H9 (cell line): Measurements from ENCODE around the gene PLD1. TPM values are rescaled to one million over a fixed set of nuclear protein-coding genes. Genes with fewer than 3 reads are reported as not detected.

Experiments
- DNase-seq: peaks from one replicate; pipeline ENCODE4 v3.0.0-alpha.2; 2017
- H2AFZ ChIP-seq: one replicate; pipeline ENCODE4 v1.6.1; 2013; ENCODE audit warnings: mild to moderate bottlenecking, low read length, control low read depth, moderate library complexity
- H2AK5ac ChIP-seq: 2 replicates; pipeline ENCODE4 v1.6.1; 2013; ENCODE audit warnings: low read length, control low read depth, mixed read lengths; ENCODE audit not compliant: insufficient read length
- H2BK120ac ChIP-seq: one replicate; pipeline ENCODE4 v1.6.1; 2013; ENCODE audit warnings: low read depth, mild to moderate bottlenecking, low read length, control low read depth, inconsistent platforms; ENCODE audit not compliant: poor library complexity, severe bottlenecking
- H2BK12ac ChIP-seq: 2 replicates; pipeline ENCODE4 v1.6.1; 2013; ENCODE audit warnings: low read length, control low read depth, mixed read lengths, low read depth; ENCODE audit not compliant: insufficient read length
- H2BK15ac ChIP-seq: 2 replicates; pipeline ENCODE4 v1.6.1; 2013; ENCODE audit warnings: low read depth, low read length, control low read depth
- H2BK20ac ChIP-seq: one replicate; pipeline ENCODE4 v1.6.1; 2013; ENCODE audit warnings: low read depth, mild to moderate bottlenecking, low read length, control low read depth, inconsistent platforms; ENCODE audit not compliant: poor library complexity, severe bottlenecking
- H2BK5ac ChIP-seq: 2 replicates; pipeline ENCODE4 v1.6.1; 2013; ENCODE audit warnings: low read length, control low read depth, mixed read lengths; ENCODE audit not compliant: insufficient read length
- H3K14ac ChIP-seq: 2 replicates; pipeline ENCODE4 v1.6.1; 2013; ENCODE audit warnings: low read length, control low read depth; ENCODE audit not compliant: insufficient read depth
- H3K18ac ChIP-seq: 2 replicates; pipeline ENCODE4 v1.6.1; 2013; ENCODE audit warnings: low read depth, mild to moderate bottlenecking, mixed read lengths, low read length, control low read depth; ENCODE audit not compliant: insufficient read length
- H3K23ac ChIP-seq: 2 replicates; pipeline ENCODE4 v1.6.1; 2013; ENCODE audit warnings: low read length, control low read depth, mixed read lengths, low read depth; ENCODE audit not compliant: insufficient read length
- H3K23me2 ChIP-seq: 2 replicates; pipeline ENCODE4 v1.6.1; 2013; ENCODE audit warnings: low read depth, mild to moderate bottlenecking, mixed read lengths, low read length, control low read depth; ENCODE audit not compliant: insufficient read length, poor library complexity, severe bottlenecking
- H3K27ac ChIP-seq: 2 replicates; pipeline ENCODE4 v1.5.1; 2013; ENCODE audit warnings: low read length, control low read depth, mixed read lengths, low read depth; ENCODE audit not compliant: insufficient read length
- H3K27me3 ChIP-seq: 2 replicates; pipeline ENCODE4 v1.6.1; 2013; ENCODE audit warnings: low read length, control low read depth, inconsistent platforms; ENCODE audit not compliant: insufficient read depth
- H3K4ac ChIP-seq: 2 replicates; pipeline ENCODE4 v1.6.1; 2013; ENCODE audit warnings: low read depth, mild to moderate bottlenecking, control low read depth, inconsistent platforms, low read length, moderate library complexity
- H3K4me1 ChIP-seq: 2 replicates; pipeline ENCODE4 v1.6.1; 2013; ENCODE audit warnings: low read length, control low read depth, inconsistent platforms; ENCODE audit not compliant: insufficient read depth
- H3K4me2 ChIP-seq: 2 replicates; pipeline ENCODE4 v1.6.1; 2013; ENCODE audit warnings: low read length, control low read depth, mixed read lengths; ENCODE audit not compliant: insufficient read length, insufficient read depth
- H3K56ac ChIP-seq: 2 replicates; pipeline ENCODE4 v1.6.1; 2013; ENCODE audit warnings: low read depth, mild to moderate bottlenecking, mixed read lengths, low read length, control low read depth; ENCODE audit not compliant: insufficient read length
- H3K79me1 ChIP-seq: 2 replicates; pipeline ENCODE4 v1.6.1; 2013; ENCODE audit warnings: low read depth, mild to moderate bottlenecking, moderate library complexity, low read length, control low read depth, inconsistent platforms; ENCODE audit not compliant: insufficient read depth, poor library complexity, severe bottlenecking
- H3K79me2 ChIP-seq: 2 replicates; pipeline ENCODE4 v1.6.1; 2013; ENCODE audit warnings: low read length, control low read depth, inconsistent platforms; ENCODE audit not compliant: insufficient read depth
- H3K9ac ChIP-seq: 2 replicates; pipeline ENCODE4 v1.6.1; 2013; ENCODE audit warnings: low read length, control low read depth, mixed read lengths; ENCODE audit not compliant: insufficient read length; ENCODE audit errors: extremely low read depth
- H3K9me3 ChIP-seq: one replicate; pipeline ENCODE4 v1.6.1; 2013; ENCODE audit warnings: low read depth, low read length, inconsistent platforms; ENCODE audit not compliant: control insufficient read depth
- H3T11ph ChIP-seq: one replicate; pipeline ENCODE4 v1.6.1; 2013; ENCODE audit warnings: mild to moderate bottlenecking, low read length, control low read depth, inconsistent platforms
- H4K20me1 ChIP-seq: one replicate; pipeline ENCODE4 v1.6.1; 2013; ENCODE audit not compliant: control insufficient read depth, insufficient read length, insufficient read depth
- H4K5ac ChIP-seq: 2 replicates; pipeline ENCODE4 v1.6.1; 2013; ENCODE audit warnings: low read depth, mild to moderate bottlenecking, mixed read lengths, low read length, control low read depth; ENCODE audit not compliant: insufficient read length
- H4K8ac ChIP-seq: replicated peaks from 2 replicates; pipeline ENCODE4 v1.6.1; 2013; ENCODE audit warnings: low read length, control low read depth, mixed read lengths, low read depth; ENCODE audit not compliant: insufficient read length
- H4K91ac ChIP-seq: 2 replicates; pipeline ENCODE4 v1.6.1; 2013; ENCODE audit warnings: low read depth, mild to moderate bottlenecking, moderate library complexity, mixed read lengths, low read length, control low read depth; ENCODE audit not compliant: insufficient read length
- H3K27ac Mint-ChIP-seq, 3 experiments: 2 replicates in 2 of 3; 3 replicates in 1 of 3; pipeline ENCODE4 v1.8.0; 2020 to 2021; ENCODE audit warnings: mixed read lengths in 3 of 3, mild to moderate bottlenecking in 1 of 3, moderate library complexity in 1 of 3
- H3K27me3 Mint-ChIP-seq: 2 replicates; pipeline ENCODE4 v1.8.0; 2021; ENCODE audit warnings: low read depth, mild to moderate bottlenecking, moderate library complexity, mixed read lengths
- H3K36me3 Mint-ChIP-seq, 3 experiments: 2 replicates in 2 of 3; 3 replicates in 1 of 3; pipeline ENCODE4 v1.8.0; 2020 to 2021; ENCODE audit warnings: low read depth in 3 of 3, mixed read lengths in 3 of 3; ENCODE audit not compliant: insufficient read depth in 1 of 3
- H3K4me1 Mint-ChIP-seq, 2 experiments: 2 replicates each; pipeline ENCODE4 v1.8.0; 2020; ENCODE audit warnings: mixed read lengths in 2 of 2
- H3K4me3 Mint-ChIP-seq, 2 experiments: 2 replicates in 1 of 2; 3 replicates in 1 of 2; pipeline ENCODE4 v1.8.0; 2020 to 2021; ENCODE audit warnings: mild to moderate bottlenecking in 2 of 2, mixed read lengths in 2 of 2, moderate library complexity in 1 of 2
- H3K9me3 Mint-ChIP-seq, 2 experiments: 2 replicates in 1 of 2; 3 replicates in 1 of 2; pipeline ENCODE4 v1.8.0; 2020; ENCODE audit warnings: mild to moderate bottlenecking in 2 of 2, mixed read lengths in 2 of 2, moderate library complexity in 1 of 2
- CTCF ChIP-seq: fragments of 200-600 bp; sonication (generic); conservative IDR thresholded peaks from 3 replicates; pipeline ENCODE4 v1.8.0; 2021; ENCODE audit warnings: antibody characterized with exemption, mild to moderate bottlenecking
- WGBS: extraction: QIAGEN DNeasy Blood & Tissue Kit; methylation state at CpG from one replicate; pipeline ENCODE4 v1.1.7; 2013; ENCODE audit warnings: missing lambda C conversion rate, low lambda C conversion rate, mixed read lengths; ENCODE audit not compliant: insufficient read length; ENCODE audit errors: extremely low coverage; 5-methylcytosine and 5-hydroxymethylcytosine counted together
- total RNA-seq: library from RNA; stranded (reverse); gene quantifications from 2 replicates; pipeline ENCODE4 v1.2.1, GENCODE V29; 2021

Gene PLD1
- total RNA-seq, 1 experiment from 2014 or later = 1.8 TPM

GRCh38 chr3:171768281-171768900, 41.9 kb downstream of the PLD1 start:
- H2BK120ac ChIP-seq = no peak overlapping the region

More at GRCh38 chr3:171768281-171768900, 41.9 kb downstream of the PLD1 start:
- Histone ChIP-seq H3K9me3 (no peaks in the 10 kb centered on the region), H3K79me1 (no peaks in the 10 kb centered on the region), H3K23ac (no peak overlapping the region), H2BK15ac (no peak overlapping the region), H3K9ac (no peak overlapping the region), H3K79me2 (no peaks in the 10 kb centered on the region), H3K27ac (no peak overlapping the region), H2BK12ac (no peak overlapping the region), H4K20me1 (no peaks in the 10 kb centered on the region), H4K91ac (no peak overlapping the region), H3K23me2 (no peaks in the 10 kb centered on the region), H2AFZ (no peak overlapping the region), H3K14ac (no peak overlapping the region), H4K8ac (no peak overlapping the region), H3K4ac (no peak overlapping the region), H3K18ac (no peak overlapping the region), H2AK5ac (no peak overlapping the region), H2BK20ac (no peak overlapping the region), H3K27me3 (no peaks in the 10 kb centered on the region), H3K4me1 (no peaks in the 10 kb centered on the region), H3T11ph (no peak overlapping the region), H3K56ac (no peak overlapping the region), H3K4me2 (no peak overlapping the region), H4K5ac (no peak overlapping the region), H2BK5ac (no peak overlapping the region)
- Mint-ChIP-seq H3K4me1 (peaks cover 8% of the 10 kb centered on the region in 2 experiments), H3K9me3 (no peaks in the 10 kb centered on the region), H3K27ac (no peak overlapping the region), H3K27me3 (no peaks in the 10 kb centered on the region), H3K4me3 (no peak overlapping the region), H3K36me3 (no peaks in the 10 kb centered on the region)
- no peak for DNase-seq
- WGBS = no CpG with 5 or more reads among the region's 10 CpGs
- TF ChIP-seq CTCF = no peak
